ENCODE data around the gene PSMB8.

DNA sequence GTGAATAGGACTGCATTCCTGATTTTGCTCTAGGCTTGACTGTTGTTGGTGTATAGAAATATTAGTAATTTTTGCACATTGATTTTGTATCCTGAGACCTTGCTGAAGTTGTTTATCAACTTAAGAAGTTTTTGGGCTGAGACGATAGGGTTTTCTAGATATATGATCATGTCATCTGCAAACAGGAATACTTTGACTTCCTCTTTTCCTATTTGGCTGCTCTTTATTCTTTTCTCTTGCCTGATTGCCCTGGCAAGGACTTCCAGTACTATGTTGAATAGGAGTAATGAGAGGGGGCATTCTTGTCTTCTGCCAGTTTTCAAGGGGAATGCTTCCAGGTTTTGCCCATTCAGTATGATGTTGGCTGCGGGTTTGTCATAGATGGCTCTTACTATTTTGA is 40.4 kb downstream of the PSMB8 start:
- TF ChIP-seq, protein P1, sequence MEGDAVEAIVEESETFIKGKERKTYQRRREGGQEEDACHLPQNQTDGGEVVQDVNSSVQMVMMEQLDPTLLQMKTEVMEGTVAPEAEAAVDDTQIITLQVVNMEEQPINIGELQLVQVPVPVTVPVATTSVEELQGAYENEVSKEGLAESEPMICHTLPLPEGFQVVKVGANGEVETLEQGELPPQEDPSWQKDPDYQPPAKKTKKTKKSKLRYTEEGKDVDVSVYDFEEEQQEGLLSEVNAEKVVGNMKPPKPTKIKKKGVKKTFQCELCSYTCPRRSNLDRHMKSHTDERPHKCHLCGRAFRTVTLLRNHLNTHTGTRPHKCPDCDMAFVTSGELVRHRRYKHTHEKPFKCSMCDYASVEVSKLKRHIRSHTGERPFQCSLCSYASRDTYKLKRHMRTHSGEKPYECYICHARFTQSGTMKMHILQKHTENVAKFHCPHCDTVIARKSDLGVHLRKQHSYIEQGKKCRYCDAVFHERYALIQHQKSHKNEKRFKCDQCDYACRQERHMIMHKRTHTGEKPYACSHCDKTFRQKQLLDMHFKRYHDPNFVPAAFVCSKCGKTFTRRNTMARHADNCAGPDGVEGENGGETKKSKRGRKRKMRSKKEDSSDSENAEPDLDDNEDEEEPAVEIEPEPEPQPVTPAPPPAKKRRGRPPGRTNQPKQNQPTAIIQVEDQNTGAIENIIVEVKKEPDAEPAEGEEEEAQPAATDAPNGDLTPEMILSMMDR (IDR thresholded peaks at IDR 0.05) = no peak
- TF ChIP-seq NR3C1 (CRISPR knock-in tag; conservative IDR thresholded peaks at IDR 0.05; ENCODE audit: low read depth) (no peak), TEAD1 (CRISPR knock-in tag; IDR thresholded peaks at IDR 0.05) (no peak), FOXJ3 (CRISPR knock-in tag; IDR thresholded peaks at IDR 0.05; ENCODE audit: borderline replicate concordance) (no peak)
- TF ChIP-seq, protein P2, sequence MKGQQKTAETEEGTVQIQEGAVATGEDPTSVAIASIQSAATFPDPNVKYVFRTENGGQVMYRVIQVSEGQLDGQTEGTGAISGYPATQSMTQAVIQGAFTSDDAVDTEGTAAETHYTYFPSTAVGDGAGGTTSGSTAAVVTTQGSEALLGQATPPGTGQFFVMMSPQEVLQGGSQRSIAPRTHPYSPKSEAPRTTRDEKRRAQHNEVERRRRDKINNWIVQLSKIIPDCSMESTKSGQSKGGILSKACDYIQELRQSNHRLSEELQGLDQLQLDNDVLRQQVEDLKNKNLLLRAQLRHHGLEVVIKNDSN (CRISPR knock-in tag; IDR thresholded peaks at IDR 0.05) = no peak
- TF ChIP-seq, protein P3, sequence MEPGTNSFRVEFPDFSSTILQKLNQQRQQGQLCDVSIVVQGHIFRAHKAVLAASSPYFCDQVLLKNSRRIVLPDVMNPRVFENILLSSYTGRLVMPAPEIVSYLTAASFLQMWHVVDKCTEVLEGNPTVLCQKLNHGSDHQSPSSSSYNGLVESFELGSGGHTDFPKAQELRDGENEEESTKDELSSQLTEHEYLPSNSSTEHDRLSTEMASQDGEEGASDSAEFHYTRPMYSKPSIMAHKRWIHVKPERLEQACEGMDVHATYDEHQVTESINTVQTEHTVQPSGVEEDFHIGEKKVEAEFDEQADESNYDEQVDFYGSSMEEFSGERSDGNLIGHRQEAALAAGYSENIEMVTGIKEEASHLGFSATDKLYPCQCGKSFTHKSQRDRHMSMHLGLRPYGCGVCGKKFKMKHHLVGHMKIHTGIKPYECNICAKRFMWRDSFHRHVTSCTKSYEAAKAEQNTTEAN (CRISPR knock-in tag; IDR thresholded peaks at IDR 0.05) = no peak
- TF ChIP-seq, protein P4, sequence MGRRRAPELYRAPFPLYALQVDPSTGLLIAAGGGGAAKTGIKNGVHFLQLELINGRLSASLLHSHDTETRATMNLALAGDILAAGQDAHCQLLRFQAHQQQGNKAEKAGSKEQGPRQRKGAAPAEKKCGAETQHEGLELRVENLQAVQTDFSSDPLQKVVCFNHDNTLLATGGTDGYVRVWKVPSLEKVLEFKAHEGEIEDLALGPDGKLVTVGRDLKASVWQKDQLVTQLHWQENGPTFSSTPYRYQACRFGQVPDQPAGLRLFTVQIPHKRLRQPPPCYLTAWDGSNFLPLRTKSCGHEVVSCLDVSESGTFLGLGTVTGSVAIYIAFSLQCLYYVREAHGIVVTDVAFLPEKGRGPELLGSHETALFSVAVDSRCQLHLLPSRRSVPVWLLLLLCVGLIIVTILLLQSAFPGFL (CRISPR knock-in tag; IDR thresholded peaks at IDR 0.05; ENCODE audit: borderline replicate concordance) = no peak
